Activated CD4-positive, alpha-beta T cell treated with anti-CD3 and anti-CD28 coated beads for 36 hours (primary cell): ENCODE data around the gene CKLF. TPM values are rescaled to one million over a fixed set of nuclear protein-coding genes. Genes with fewer than 3 reads are reported as not detected.

Experiments used
- ATAC-seq: fragments of 200-7000 bp; cut with Tn5 transposase; one replicate; pipeline ENCODE4 v1.10.0; 2021; ENCODE audit warnings: mild to moderate bottlenecking, moderate library complexity
- CTCF ChIA-PET: fragments of 350-600 bp; sonication (Branson Sonifier 250); formaldehyde crosslinking; loops from one replicate; lab custom pipeline; 2021; ENCODE audit warnings: antibody characterized with exemption; lab: Charles Lee
- POLR2A ChIA-PET: fragments of 350-600 bp; sonication (Branson Sonifier 250); formaldehyde crosslinking; loops from one replicate; lab custom pipeline; 2021; ENCODE audit warnings: antibody characterized with exemption, inconsistent platforms; lab: Charles Lee
- DNase-seq: peaks from one replicate; pipeline ENCODE4 v3.0.0-alpha.2; 2020
- H3K27ac Mint-ChIP-seq: one replicate; pipeline ENCODE4 v1.8.0; 2021; ENCODE audit warnings: mixed read lengths
- H3K27me3 Mint-ChIP-seq: one replicate; pipeline ENCODE4 v1.8.0; 2021; ENCODE audit warnings: mixed read lengths
- H3K36me3 Mint-ChIP-seq: one replicate; pipeline ENCODE4 v1.8.0; 2021; ENCODE audit warnings: low read depth, mixed read lengths
- H3K4me1 Mint-ChIP-seq: one replicate; pipeline ENCODE4 v1.8.0; 2021; ENCODE audit warnings: mixed read lengths
- H3K4me3 Mint-ChIP-seq: one replicate; pipeline ENCODE4 v1.8.0; 2021; ENCODE audit warnings: mild to moderate bottlenecking, moderate library complexity, mixed read lengths
- H3K9me3 Mint-ChIP-seq: one replicate; pipeline ENCODE4 v1.8.0; 2021; ENCODE audit warnings: low read depth, mixed read lengths
- intact Hi-C, 2 experiments: fragments of 100-400 bp; cut with DNase I in 1 of 2; cut with micrococcal nuclease in 1 of 2; formaldehyde crosslinking; loops; one replicate each; pipeline versions ENCODE4 v1.14.2 to v1.15.1; 2022 to 2024; cut with DNase I, micrococcal nuclease
- total RNA-seq, 2 experiments: library from RNA; stranded (reverse); gene quantifications; one replicate each; pipeline ENCODE4 v1.2.3, GENCODE V29; 2021

CKLF gene
- total RNA-seq, 2 experiments from 2014 or later: 93.5 to 122 TPM

- H3K9me3 Mint-ChIP-seq: no peaks in the 10 kb centered on the region
- H3K27ac Mint-ChIP-seq: no peak overlapping the region
- POLR2A ChIA-PET: no interaction called here
- no peaks in the 10 kb centered on the region for H3K27me3 Mint-ChIP-seq
- CTCF ChIA-PET: interaction anchor here (1.4 to 1.7 kb wide), 2 partner anchors 15 to 36 kb away, joined by 4 to 5 read pairs; no protein-coding TSS in a partner anchor
- H3K4me3 Mint-ChIP-seq: no peak overlapping the region
- ATAC-seq: no peak
- peaks cover 3% of the 10 kb centered on the region for H3K36me3 Mint-ChIP-seq
- peaks cover 35% of the 10 kb centered on the region for H3K4me1 Mint-ChIP-seq
- intact Hi-C loops: loop anchor here in 1 of 2 experiments (10.0 kb wide), 1 partner anchor 347 kb away; no protein-coding TSS in a partner anchor
- no peak for DNase-seq
Measured at GRCh38 chr16:66528294-66528693, 24.1 kb upstream of the CKLF start.

GRCh38 chr16:66529475-66529874 is 22.9 kb upstream of the CKLF start:
- Mint-ChIP-seq H3K36me3 (peaks cover 3% of the 10 kb centered on the region), H3K9me3 (no peaks in the 10 kb centered on the region), H3K27ac (peak overlapping the region; percentile 20), H3K4me3 (no peak overlapping the region), H3K27me3 (no peaks in the 10 kb centered on the region), H3K4me1 (peaks cover 23% of the 10 kb centered on the region)
- intact Hi-C loops: loop anchor here in 1 of 2 experiments (10.0 kb wide), 1 partner anchor 345 kb away; no protein-coding TSS in a partner anchor
- ChIA-PET POLR2A (no interaction called here), CTCF (interaction anchor here (0.7 to 1.7 kb wide), 2 partner anchors 24 to 34 kb away, joined by 4 to 5 read pairs; no protein-coding TSS in a partner anchor)
- DNase-seq: no peak
- no peak for ATAC-seq

- intact Hi-C loops: no loop called here
- Mint-ChIP-seq H3K27ac (no peak overlapping the region), H3K4me1 (peaks cover 9% of the 10 kb centered on the region), H3K4me3 (no peak overlapping the region), H3K9me3 (no peaks in the 10 kb centered on the region), H3K36me3 (no peaks in the 10 kb centered on the region), H3K27me3 (no peaks in the 10 kb centered on the region)
- ChIA-PET POLR2A (no interaction called here), CTCF (no interaction called here)
- ATAC-seq: no peak
- DNase-seq: no peak
Measured at GRCh38 chr16:66534376-66534799, 18.0 kb upstream of the CKLF start.

- Mint-ChIP-seq H3K4me3 (no peak overlapping the region), H3K27me3 (no peaks in the 10 kb centered on the region), H3K9me3 (no peaks in the 10 kb centered on the region), H3K27ac (no peak overlapping the region), H3K4me1 (peaks cover 11% of the 10 kb centered on the region), H3K36me3 (no peaks in the 10 kb centered on the region)
- no peak for ATAC-seq
- intact Hi-C loops: no loop called here
- POLR2A ChIA-PET: no interaction called here
- no peak for DNase-seq
- CTCF ChIA-PET: interaction anchor here (0.6 to 1.1 kb wide), 3 partner anchors 38 to 76 kb away, joined by 3 read pairs; no protein-coding TSS in a partner anchor
Measured at GRCh38 chr16:66536525-66536924, 15.9 kb upstream of the CKLF start.

- Mint-ChIP-seq H3K36me3 (no peaks in the 10 kb centered on the region), H3K4me3 (no peak overlapping the region), H3K4me1 (peaks cover 11% of the 10 kb centered on the region), H3K27me3 (no peaks in the 10 kb centered on the region), H3K27ac (no peak overlapping the region), H3K9me3 (no peaks in the 10 kb centered on the region)
- DNase-seq (no peak), ATAC-seq (no peak)
- ChIA-PET POLR2A (no interaction called here), CTCF (interaction anchor here (0.8 kb wide), 1 partner anchor 75 kb away, joined by 3 read pairs; no protein-coding TSS in a partner anchor)
- intact Hi-C loops: no loop called here
Measured at GRCh38 chr16:66537236-66537635, 15.1 kb upstream of the CKLF start.

GRCh38 chr16:66538910-66539309 is 13.5 kb upstream of the CKLF start:
- no peaks in the 10 kb centered on the region for H3K9me3 Mint-ChIP-seq
- POLR2A ChIA-PET: no interaction called here
- no peaks in the 10 kb centered on the region for H3K36me3 Mint-ChIP-seq
- H3K27ac Mint-ChIP-seq: no peak overlapping the region
- DNase-seq: no peak
- intact Hi-C loops: no loop called here
- peaks cover 11% of the 10 kb centered on the region for H3K4me1 Mint-ChIP-seq
- ATAC-seq: no peak
- no peak overlapping the region for H3K4me3 Mint-ChIP-seq
- H3K27me3 Mint-ChIP-seq: no peaks in the 10 kb centered on the region
- CTCF ChIA-PET: interaction anchor here (0.6 to 1.0 kb wide), 3 partner anchors 12 to 203 kb away, joined by 3 read pairs; partner anchors contain the start of gene TK2

- peak overlapping the region; percentile 27 for H3K27ac Mint-ChIP-seq
- no peak for DNase-seq
- peaks cover 19% of the 10 kb centered on the region for H3K4me1 Mint-ChIP-seq
- no peak for ATAC-seq
- ChIA-PET CTCF (interaction anchor here (0.7 kb wide), 1 partner anchor 183 kb away, joined by 3 read pairs; no protein-coding TSS in a partner anchor), POLR2A (no interaction called here)
- no peaks in the 10 kb centered on the region for H3K9me3 Mint-ChIP-seq
- intact Hi-C loops: no loop called here
- no peaks in the 10 kb centered on the region for H3K36me3 Mint-ChIP-seq
- H3K4me3 Mint-ChIP-seq: no peak overlapping the region
- no peaks in the 10 kb centered on the region for H3K27me3 Mint-ChIP-seq
Measured at GRCh38 chr16:66539623-66540469, 12.5 kb upstream of the CKLF start.

GRCh38 chr16:66541388-66542355 is 10.7 kb upstream of the CKLF start:
- ChIA-PET CTCF (interaction anchor here (1.1 to 1.2 kb wide), 2 partner anchors 10 to 21 kb away, joined by 3 to 5 read pairs; no protein-coding TSS in a partner anchor), POLR2A (no interaction called here)
- no peak for ATAC-seq
- Mint-ChIP-seq H3K27ac (no peak overlapping the region), H3K27me3 (no peaks in the 10 kb centered on the region), H3K4me1 (peaks cover 21% of the 10 kb centered on the region), H3K9me3 (no peaks in the 10 kb centered on the region), H3K36me3 (no peaks in the 10 kb centered on the region), H3K4me3 (no peak overlapping the region)
- no peak for DNase-seq
- intact Hi-C loops: no loop called here

- Mint-ChIP-seq H3K27me3 (no peaks in the 10 kb centered on the region), H3K4me1 (peaks cover 21% of the 10 kb centered on the region), H3K4me3 (no peak overlapping the region), H3K9me3 (no peaks in the 10 kb centered on the region), H3K27ac (no peak overlapping the region), H3K36me3 (no peaks in the 10 kb centered on the region)
- CTCF ChIA-PET: interaction anchor here (0.6 to 1.2 kb wide), 2 partner anchors 17 to 21 kb away, joined by 3 to 5 read pairs; no protein-coding TSS in a partner anchor
- ATAC-seq (no peak), DNase-seq (no peak)
- intact Hi-C loops: no loop called here
- POLR2A ChIA-PET: no interaction called here
Measured at GRCh38 chr16:66542396-66542795, 10.0 kb upstream of the CKLF start.

GRCh38 chr16:66543541-66543940 is 8.8 kb upstream of the CKLF start:
- Mint-ChIP-seq H3K4me1 (peaks cover 32% of the 10 kb centered on the region), H3K9me3 (no peaks in the 10 kb centered on the region), H3K36me3 (no peaks in the 10 kb centered on the region), H3K27ac (no peak overlapping the region), H3K4me3 (no peak overlapping the region), H3K27me3 (no peaks in the 10 kb centered on the region)
- intact Hi-C loops: no loop called here
- CTCF ChIA-PET: interaction anchor here (0.6 to 1.6 kb wide), 6 partner anchors 10 to 414 kb away, joined by 3 to 5 read pairs (median 4); no protein-coding TSS in a partner anchor
- DNase-seq (no peak), ATAC-seq (no peak)
- POLR2A ChIA-PET: no interaction called here
